CD4-positive, alpha-beta T cell treated with Interferon alpha-2 for 1 hour (primary cell): Measurements from ENCODE around the gene RALGPS2.
"Not testable (repeated sequence)": the region's sequence is repeated elsewhere in the genome, so short reads cannot be mapped to it uniquely, and the experiment has no call there.

Experiments used
- DNase-seq, 2 donors: peaks; one replicate each; pipeline ENCODE4 v3.0.0-alpha.2; 2020 to 2022

Gene RALGPS2

GRCh38 chr1:178725466-178726086 is 532 bp downstream of the RALGPS2 start:
- DNase-seq: peak in 1 of 2 donors; percentile 8

- DNase-seq: peak; percentile 72 to 77
Measured at GRCh38 chr1:178726087-178726517, 1.1 kb downstream of the RALGPS2 start.

- DNase-seq: no peak
Measured at GRCh38 chr1:178726545-178726944, 1.5 kb downstream of the RALGPS2 start.

- no peak for DNase-seq
Measured at GRCh38 chr1:178727014-178727895, 2.2 kb downstream of the RALGPS2 start.

- no peak for DNase-seq
Measured at GRCh38 chr1:178733972-178734371, 8.9 kb downstream of the RALGPS2 start.

- DNase-seq: no peak
Measured at GRCh38 chr1:178738780-178739179, 13.7 kb downstream of the RALGPS2 start.

GRCh38 chr1:178739285-178740045 is 14.4 kb downstream of the RALGPS2 start:
- DNase-seq: no peak

- no peak for DNase-seq
Measured at GRCh38 chr1:178740491-178740890, 15.4 kb downstream of the RALGPS2 start.

GRCh38 chr1:178740924-178741323 is 15.9 kb downstream of the RALGPS2 start:
- no peak for DNase-seq

GRCh38 chr1:178743801-178744200 is 18.8 kb downstream of the RALGPS2 start:
- no peak for DNase-seq

- DNase-seq: no peak
Measured at GRCh38 chr1:178745260-178745659, 20.2 kb downstream of the RALGPS2 start.

- DNase-seq: no peak
Measured at GRCh38 chr1:178746345-178746744, 21.3 kb downstream of the RALGPS2 start.

- not testable (repeated sequence) for DNase-seq
Measured at GRCh38 chr1:178747361-178747760, 22.3 kb downstream of the RALGPS2 start.

- DNase-seq: no peak
Measured at GRCh38 chr1:178749581-178750166, 24.6 kb downstream of the RALGPS2 start.

GRCh38 chr1:178751046-178751445 is 26.0 kb downstream of the RALGPS2 start:
- DNase-seq: no peak

- DNase-seq: no peak
Measured at GRCh38 chr1:178752891-178753290, 27.8 kb downstream of the RALGPS2 start.

- not testable (repeated sequence) for DNase-seq
Measured at GRCh38 chr1:178754655-178755256, 29.7 kb downstream of the RALGPS2 start.

- peak in 1 of 2 donors; percentile 36 for DNase-seq
Measured at GRCh38 chr1:178768423-178768822, 43.4 kb downstream of the RALGPS2 start.

- no peak for DNase-seq
Measured at GRCh38 chr1:178772952-178773351, 47.9 kb downstream of the RALGPS2 start.

- DNase-seq: peak in 1 of 2 donors; percentile 40
Measured at GRCh38 chr1:178774263-178774662, 49.2 kb downstream of the RALGPS2 start.

- no peak for DNase-seq
Measured at GRCh38 chr1:178776553-178776952, 51.5 kb downstream of the RALGPS2 start.

GRCh38 chr1:178781533-178782330 is 56.7 kb downstream of the RALGPS2 start:
- no peak for DNase-seq
